HG03354 (cell line): ENCODE data around the gene MALT1.
A peak's percentile ranks its signal among the peaks of the same experiment; 100 is the strongest.
"Not testable (repeated sequence)": the region's sequence is repeated elsewhere in the genome, so short reads cannot be mapped to it uniquely, and the experiment has no call there.

Source experiments
- ATAC-seq: cut with Tn5 transposase; IDR thresholded peaks from one replicate; pipeline ENCODE4 v1.9.1; 2021; ENCODE audit warnings: mild to moderate bottlenecking; ENCODE audit not compliant: unreplicated experiment, poor library complexity, severe bottlenecking

The MALT1 gene

GRCh38 chr18:58726671-58727070 is 55.4 kb downstream of the MALT1 start:
- no peak for ATAC-seq

- ATAC-seq, result no peak
Measured at GRCh38 chr18:58727776-58728500, 56.7 kb downstream of the MALT1 start.

- no peak for ATAC-seq
Measured at GRCh38 chr18:58728719-58729118, 57.5 kb downstream of the MALT1 start.

GRCh38 chr18:58730618-58731017 is 59.4 kb downstream of the MALT1 start:
- no peak for ATAC-seq

- ATAC-seq, result no peak
Measured at GRCh38 chr18:58732471-58732870, 61.2 kb downstream of the MALT1 start.

GRCh38 chr18:58733866-58734265 is 62.6 kb downstream of the MALT1 start:
- no peak for ATAC-seq

- ATAC-seq, result no peak
Measured at GRCh38 chr18:58738322-58738721, 67.1 kb downstream of the MALT1 start.

GRCh38 chr18:58745914-58746313 is 74.6 kb downstream of the MALT1 start:
- no peak for ATAC-seq

GRCh38 chr18:58748899-58749595 is 77.8 kb downstream of the MALT1 start:
- no peak for ATAC-seq

GRCh38 chr18:58753976-58754375 is 82.7 kb downstream of the MALT1 start:
- no peak for ATAC-seq

GRCh38 chr18:58754544-58755068 is 83.3 kb downstream of the MALT1 start:
- ATAC-seq, result no peak

GRCh38 chr18:58755304-58756010 is 84.2 kb downstream of the MALT1 start:
- ATAC-seq, result no peak

- ATAC-seq, result no peak
Measured at GRCh38 chr18:58756148-58756547, 84.9 kb downstream of the MALT1 start.

- no peak for ATAC-seq
Measured at GRCh38 chr18:58756596-58757240, 85.5 kb downstream of the MALT1 start.

GRCh38 chr18:58757351-58757750 is 86.1 kb downstream of the MALT1 start:
- ATAC-seq, result not testable (repeated sequence)

GRCh38 chr18:58758046-58758445 is 86.8 kb downstream of the MALT1 start:
- ATAC-seq, result no peak

- no peak for ATAC-seq
Measured at GRCh38 chr18:58758606-58759005, 87.3 kb downstream of the MALT1 start.

GRCh38 chr18:58761241-58761969 is 90.1 kb downstream of the MALT1 start:
- peak; percentile 68 for ATAC-seq

GRCh38 chr18:58761970-58762780 is 90.9 kb downstream of the MALT1 start:
- no peak for ATAC-seq
